ENCODE data around the gene CDKAL1. TPM values are rescaled to one million over a fixed set of nuclear protein-coding genes. Genes with fewer than 3 reads are reported as not detected.
"Not testable (repeated sequence)": the region's sequence is repeated elsewhere in the genome, so short reads cannot be mapped to it uniquely, and the experiment has no call there.

The CDKAL1 gene
- total and polyA plus RNA-seq, 2 donors, result 5.8 to 44.1 TPM

DNA sequence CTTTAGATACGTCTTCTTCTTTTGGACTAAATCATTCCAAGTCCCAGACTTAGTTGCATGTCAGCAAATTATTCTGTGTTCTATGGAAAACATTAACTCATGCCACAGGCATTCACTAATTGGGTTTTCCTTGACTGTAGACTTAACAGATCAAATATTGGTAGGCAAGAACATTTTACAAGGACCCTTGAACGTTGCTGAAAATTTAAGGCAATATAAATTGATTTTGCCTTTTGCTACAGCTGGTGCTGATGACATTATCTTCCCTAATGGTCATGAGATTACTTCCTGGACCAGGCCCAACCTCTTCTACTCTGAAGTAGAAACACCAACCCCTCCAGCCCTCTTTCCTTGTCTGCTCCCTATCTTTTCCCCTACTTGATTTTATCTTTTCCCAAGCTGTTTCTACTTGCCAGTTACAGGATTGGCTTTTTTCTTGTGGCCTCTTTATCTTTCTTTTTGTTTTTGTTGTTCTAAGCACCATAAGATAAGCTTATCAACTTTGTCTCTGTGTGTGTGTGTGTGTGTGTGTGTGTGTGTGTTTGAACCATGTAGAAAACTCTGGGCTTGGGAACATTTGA lies 545.3 kb downstream of the CDKAL1 start:
- H3K4me3 ChIP-seq (ENCODE audit: low read depth, low read length), result no peak overlapping the region
- 43% methylated on average over 2 of the region's 2 CpGs for WGBS
- no peak overlapping the region for H3K27ac ChIP-seq (ENCODE audit: low read depth)
- H3K4me1 ChIP-seq (ENCODE audit: insufficient read depth), result no peaks in the 10 kb centered on the region
- no peak for DNase-seq (ENCODE audit: extremely low spot score)
- no peaks in the 10 kb centered on the region for H3K36me3 ChIP-seq (ENCODE audit: insufficient read depth)

DNA sequence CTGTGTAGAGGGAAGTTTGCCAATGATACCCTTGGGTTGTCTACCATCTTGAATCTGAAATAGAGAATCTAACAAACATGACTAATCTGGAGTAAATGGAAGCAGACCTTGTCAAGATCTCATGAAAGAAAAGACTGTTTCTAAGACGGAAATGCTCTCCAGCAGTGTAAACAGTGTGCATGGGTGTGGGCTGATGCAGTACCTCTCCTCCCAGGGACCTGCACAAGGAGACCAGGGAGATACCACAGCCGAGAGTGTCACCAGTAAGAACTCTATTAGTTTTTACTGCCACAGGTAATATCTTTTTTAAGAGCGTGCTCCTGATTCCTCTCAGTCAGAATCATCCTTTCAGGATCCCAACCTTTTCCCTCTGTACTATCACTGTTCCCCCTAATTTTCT lies 546.0 kb downstream of the CDKAL1 start:
- Histone ChIP-seq H3K4me1 (ENCODE audit: insufficient read depth) (no peaks in the 10 kb centered on the region), H3K27ac (ENCODE audit: low read depth) (no peak overlapping the region), H3K36me3 (ENCODE audit: insufficient read depth) (no peaks in the 10 kb centered on the region), H3K4me3 (ENCODE audit: low read depth, low read length) (no peak overlapping the region)
- DNase-seq (ENCODE audit: extremely low spot score), result no peak
- WGBS, result 90% methylated on average over 3 of the region's 3 CpGs

DNA sequence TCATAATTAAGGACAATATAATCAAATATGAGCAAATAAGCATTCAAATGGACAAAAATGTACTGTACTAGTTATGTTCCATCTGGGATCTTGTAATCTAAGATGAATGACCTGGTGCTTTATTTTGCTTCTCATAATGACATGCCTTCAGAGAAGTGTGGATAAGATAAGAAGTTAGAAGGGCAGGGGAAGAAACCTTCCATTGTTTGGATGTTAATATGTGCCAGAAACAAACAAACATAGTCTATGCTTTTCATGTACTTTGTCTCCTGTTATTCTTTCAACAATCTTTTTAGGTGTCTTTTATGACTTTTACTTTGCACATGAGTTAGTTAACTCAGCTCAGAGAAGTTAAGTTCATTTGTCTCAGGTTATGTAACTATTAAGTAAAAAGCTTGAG lies 547.8 kb downstream of the CDKAL1 start:
- Histone ChIP-seq H3K4me3 (ENCODE audit: low read depth, low read length) (no peak overlapping the region), H3K4me1 (ENCODE audit: insufficient read depth) (no peaks in the 10 kb centered on the region)
- no peak for DNase-seq (ENCODE audit: extremely low spot score)

DNA sequence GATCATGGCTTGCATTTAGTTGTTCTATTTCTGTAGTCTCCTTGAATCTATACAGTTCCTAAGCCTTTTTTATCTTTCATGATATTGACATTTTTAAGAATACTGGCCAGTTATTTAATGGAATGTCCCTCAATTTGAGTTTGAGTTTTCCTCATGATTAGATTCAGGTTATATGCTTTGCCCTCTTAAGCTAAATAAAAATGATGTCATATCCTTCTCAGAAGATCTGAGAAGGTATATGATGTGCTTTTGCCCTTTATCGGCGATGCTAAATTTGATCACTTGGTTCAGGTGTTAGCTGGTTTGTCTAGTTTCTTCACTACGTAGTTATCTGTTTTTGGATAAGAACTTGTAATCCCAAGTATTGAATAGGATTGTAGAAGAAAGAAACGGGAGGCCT lies 549.5 kb downstream of the CDKAL1 start:
- H3K4me3 ChIP-seq (ENCODE audit: low read depth, low read length), result no peak overlapping the region
- WGBS, result 97% methylated on average over 4 of the region's 4 CpGs
- H3K4me1 ChIP-seq (ENCODE audit: insufficient read depth), result no peaks in the 10 kb centered on the region

More for the DNA sequence above, 547.8 kb downstream of the CDKAL1 start:
- no peaks in the 10 kb centered on the region for H3K36me3 ChIP-seq (ENCODE audit: insufficient read depth)
- no peak overlapping the region for H3K27ac ChIP-seq (ENCODE audit: low read depth)

DNA sequence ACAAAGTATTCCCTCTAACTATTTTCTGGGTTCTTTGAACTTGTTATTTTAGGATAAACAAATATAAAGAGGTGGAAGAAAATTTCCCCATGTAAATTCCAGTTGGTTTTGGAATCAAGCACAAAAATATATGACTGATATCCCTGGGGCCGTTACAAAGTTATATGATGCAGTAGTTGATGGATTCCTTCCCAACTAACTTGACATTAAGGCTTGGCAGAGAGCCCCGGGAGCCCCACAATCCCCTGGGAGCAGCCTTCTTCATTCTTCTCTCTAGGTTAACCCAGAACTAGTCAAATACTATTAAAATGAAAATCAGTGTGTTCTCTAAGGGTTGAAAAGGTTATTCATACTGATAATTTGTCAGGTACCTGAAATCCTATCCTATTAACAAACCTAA lies 550.4 kb downstream of the CDKAL1 start:
- Histone ChIP-seq H3K4me3 (ENCODE audit: low read depth, low read length) (no peak overlapping the region), H3K27ac (ENCODE audit: low read depth) (no peak overlapping the region), H3K36me3 (ENCODE audit: insufficient read depth) (no peaks in the 10 kb centered on the region), H3K4me1 (ENCODE audit: insufficient read depth) (no peaks in the 10 kb centered on the region)
- WGBS, result 41% methylated on average over 2 of the region's 2 CpGs
- no peak for DNase-seq (ENCODE audit: extremely low spot score)

More for the DNA sequence above, 549.5 kb downstream of the CDKAL1 start:
- DNase-seq (ENCODE audit: extremely low spot score), result no peak
- Histone ChIP-seq H3K36me3 (ENCODE audit: insufficient read depth) (no peaks in the 10 kb centered on the region), H3K27ac (ENCODE audit: low read depth) (no peak overlapping the region)

DNA sequence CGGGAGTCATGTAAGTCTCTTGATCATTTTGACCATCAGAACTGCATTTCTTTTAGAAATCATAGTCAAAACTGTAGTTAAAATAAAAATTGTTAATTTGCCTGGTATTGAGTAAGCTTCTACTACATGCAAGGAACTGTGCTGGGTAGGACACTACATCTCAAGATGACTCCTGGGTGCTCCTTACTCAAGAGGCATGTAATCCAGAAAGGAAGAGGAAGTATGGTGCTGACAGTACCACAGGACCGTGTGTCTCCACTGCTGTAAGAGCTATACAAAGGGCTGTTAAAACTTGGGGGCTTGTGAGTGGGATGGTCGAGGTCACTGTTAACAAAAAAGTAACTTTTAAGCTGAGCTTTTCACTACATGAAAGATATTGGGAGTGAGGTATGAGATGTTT lies 551.0 kb downstream of the CDKAL1 start:
- no peaks in the 10 kb centered on the region for H3K4me1 ChIP-seq (ENCODE audit: insufficient read depth)
- WGBS, result 95% methylated on average over 3 of the region's 3 CpGs
- H3K27ac ChIP-seq (ENCODE audit: low read depth), result no peak overlapping the region
- no peaks in the 10 kb centered on the region for H3K36me3 ChIP-seq (ENCODE audit: insufficient read depth)
- no peak overlapping the region for H3K4me3 ChIP-seq (ENCODE audit: low read depth, low read length)
- no peak for DNase-seq (ENCODE audit: extremely low spot score)

DNA sequence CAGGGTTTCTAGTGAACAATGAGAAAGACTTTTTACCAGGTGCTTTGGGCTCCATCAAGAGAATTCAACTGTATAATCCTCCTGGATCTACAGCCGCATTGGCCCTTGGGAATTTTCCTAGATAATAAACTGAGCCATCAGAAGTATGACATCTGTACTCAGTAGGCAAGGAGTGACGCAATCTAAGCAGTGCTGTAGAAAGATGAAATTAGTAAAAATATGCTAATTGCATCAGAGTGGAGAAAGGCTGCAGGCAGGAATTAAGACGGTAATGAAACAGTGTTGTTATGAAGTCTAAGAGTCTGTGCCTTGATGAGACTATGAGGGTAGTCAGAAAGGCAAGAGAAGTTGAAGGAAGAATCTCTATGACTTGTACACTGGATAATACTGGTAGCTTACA lies 551.4 kb downstream of the CDKAL1 start:
- H3K27ac ChIP-seq (ENCODE audit: low read depth), result no peak overlapping the region
- no peak for DNase-seq (ENCODE audit: extremely low spot score)
- no peaks in the 10 kb centered on the region for H3K4me1 ChIP-seq (ENCODE audit: insufficient read depth)
- no peaks in the 10 kb centered on the region for H3K36me3 ChIP-seq (ENCODE audit: insufficient read depth)
- H3K4me3 ChIP-seq (ENCODE audit: low read depth, low read length), result no peak overlapping the region
- 97% methylated on average over 3 of the region's 3 CpGs for WGBS

DNA sequence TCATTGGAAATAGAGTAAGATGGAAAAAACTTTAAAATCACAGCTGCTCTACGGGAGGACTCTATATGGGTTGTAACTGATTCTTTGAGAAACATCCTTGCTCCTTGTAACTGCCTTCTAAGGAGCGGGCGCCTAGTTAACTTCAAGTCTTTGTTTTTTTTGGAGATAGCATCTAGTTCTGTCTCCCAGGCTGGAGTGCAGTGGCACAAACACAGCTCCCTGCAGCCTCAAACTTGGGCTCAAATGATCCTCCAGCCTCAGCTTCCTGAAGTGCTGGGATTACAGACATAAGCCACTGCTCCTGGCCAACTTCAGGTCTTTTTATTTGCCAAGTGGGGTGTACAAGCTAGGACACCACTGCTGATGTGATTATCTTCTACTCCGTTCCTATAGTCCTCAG lies 552.9 kb downstream of the CDKAL1 start:
- no peak overlapping the region for H3K27ac ChIP-seq (ENCODE audit: low read depth)
- DNase-seq (ENCODE audit: extremely low spot score), result no peak
- 91% methylated on average over 4 of the region's 4 CpGs for WGBS

DNA sequence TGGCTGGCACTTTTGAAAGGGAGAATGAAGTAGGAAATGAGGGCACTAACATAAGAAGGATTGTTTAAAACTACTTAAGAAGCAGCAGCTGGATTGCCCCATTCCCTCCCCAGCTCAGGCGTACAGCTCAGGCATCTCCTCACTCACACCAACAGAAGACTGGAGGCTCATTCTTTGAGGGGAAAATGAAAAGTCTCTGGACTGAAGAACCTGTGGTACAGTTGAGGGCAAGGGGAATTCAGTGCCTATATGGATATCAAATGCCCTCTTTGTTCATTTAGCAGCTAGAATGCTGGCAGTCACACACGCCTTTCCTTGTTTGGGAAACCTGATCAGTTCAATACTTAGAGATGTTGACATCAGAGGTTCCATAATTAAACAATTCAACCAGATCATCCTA lies 557.2 kb downstream of the CDKAL1 start:
- no peaks in the 10 kb centered on the region for H3K36me3 ChIP-seq (ENCODE audit: insufficient read depth)
- DNase-seq (ENCODE audit: extremely low spot score), result no peak

More for the DNA sequence above, 552.9 kb downstream of the CDKAL1 start:
- Histone ChIP-seq H3K4me3 (ENCODE audit: low read depth, low read length) (no peak overlapping the region), H3K36me3 (ENCODE audit: insufficient read depth) (no peaks in the 10 kb centered on the region), H3K4me1 (ENCODE audit: insufficient read depth) (no peaks in the 10 kb centered on the region)

DNA sequence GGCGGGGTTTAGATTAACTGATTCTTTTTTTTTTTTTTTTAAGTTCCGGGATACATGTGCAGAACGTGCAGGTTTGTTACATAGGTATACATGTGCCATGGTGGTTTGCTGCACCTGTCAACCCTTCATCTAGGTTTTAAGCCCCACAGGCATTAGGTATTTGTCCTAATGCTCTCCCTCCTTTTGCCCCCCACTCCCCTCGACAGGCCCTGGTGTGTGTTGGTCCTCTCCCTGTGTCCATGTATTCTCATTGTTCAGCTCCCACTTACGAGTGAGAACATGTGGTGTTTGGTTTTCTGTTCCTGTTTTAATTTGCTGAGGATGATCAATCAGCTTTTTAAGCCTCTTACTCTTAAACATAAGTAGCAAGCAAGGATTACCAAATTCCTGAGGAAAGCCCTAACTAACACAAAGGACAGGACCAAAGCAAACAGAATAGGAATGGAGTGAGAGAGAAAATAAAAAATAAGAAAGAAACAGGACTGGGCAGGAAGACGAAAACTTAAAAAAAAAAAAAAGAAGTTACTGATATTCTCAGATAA lies 558.0 kb downstream of the CDKAL1 start:
- not testable (repeated sequence) for H3K27ac ChIP-seq (ENCODE audit: low read depth); DNase-seq (ENCODE audit: extremely low spot score); H3K4me1 ChIP-seq (ENCODE audit: insufficient read depth); H3K4me3 ChIP-seq (ENCODE audit: low read depth, low read length); H3K36me3 ChIP-seq (ENCODE audit: insufficient read depth)
- WGBS, result 94% methylated on average over 6 of the region's 6 CpGs

More for the DNA sequence above, 557.2 kb downstream of the CDKAL1 start:
- H3K27ac ChIP-seq (ENCODE audit: low read depth), result no peak overlapping the region
- no peaks in the 10 kb centered on the region for H3K4me1 ChIP-seq (ENCODE audit: insufficient read depth)
- WGBS, result 87% methylated on average over 2 of the region's 2 CpGs
- H3K4me3 ChIP-seq (ENCODE audit: low read depth, low read length), result no peak overlapping the region

DNA sequence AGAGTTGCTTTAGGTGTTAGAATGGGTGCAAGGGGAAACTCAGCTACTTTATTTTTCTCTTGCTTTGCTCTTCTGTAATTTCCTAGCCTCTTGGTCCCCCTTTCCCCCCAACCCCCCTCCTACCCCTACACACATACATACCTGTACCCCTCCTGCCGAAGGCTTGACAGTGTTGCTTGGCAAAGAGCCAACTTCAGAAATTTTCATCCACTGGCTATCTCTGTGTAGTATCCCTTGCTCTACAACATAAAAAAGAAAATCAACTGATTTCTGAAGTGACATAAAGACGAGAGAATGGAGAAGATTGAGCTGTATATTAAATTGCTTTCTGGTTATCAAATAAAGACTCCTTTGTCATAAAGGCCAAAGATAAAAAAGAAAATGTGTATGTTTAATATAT lies 561.2 kb downstream of the CDKAL1 start:
- Histone ChIP-seq H3K36me3 (ENCODE audit: insufficient read depth) (no peaks in the 10 kb centered on the region), H3K4me1 (ENCODE audit: insufficient read depth) (no peaks in the 10 kb centered on the region), H3K27ac (ENCODE audit: low read depth) (no peak overlapping the region), H3K4me3 (ENCODE audit: low read depth, low read length) (no peak overlapping the region)
- DNase-seq (ENCODE audit: extremely low spot score), result no peak
- WGBS, result 71% methylated on average over 2 of the region's 2 CpGs

DNA sequence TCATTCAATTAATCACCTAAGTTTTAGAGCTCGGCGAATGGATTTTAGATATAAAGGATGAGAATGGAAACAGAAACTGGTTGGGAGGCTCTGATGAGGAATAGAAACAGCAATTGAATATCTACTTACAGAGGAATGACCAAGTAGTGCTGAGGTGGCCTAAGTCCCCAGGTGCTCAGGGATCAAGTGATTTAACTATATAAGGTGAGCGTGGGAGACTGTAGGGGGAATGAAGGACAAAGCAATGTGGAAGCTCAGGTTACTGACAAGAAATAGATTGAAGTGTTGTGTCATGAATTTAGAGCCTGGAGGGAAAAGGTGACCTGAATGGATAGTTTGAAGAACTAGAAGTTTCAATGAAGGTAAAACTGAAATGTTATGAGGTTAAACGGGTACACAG lies 563.9 kb downstream of the CDKAL1 start:
- DNase-seq (ENCODE audit: extremely low spot score), result no peak
- H3K27ac ChIP-seq (ENCODE audit: low read depth), result no peak overlapping the region
- H3K4me1 ChIP-seq (ENCODE audit: insufficient read depth), result no peaks in the 10 kb centered on the region
- no peaks in the 10 kb centered on the region for H3K36me3 ChIP-seq (ENCODE audit: insufficient read depth)
- H3K4me3 ChIP-seq (ENCODE audit: low read depth, low read length), result no peak overlapping the region
- WGBS, result 97% methylated on average over 4 of the region's 4 CpGs

DNA sequence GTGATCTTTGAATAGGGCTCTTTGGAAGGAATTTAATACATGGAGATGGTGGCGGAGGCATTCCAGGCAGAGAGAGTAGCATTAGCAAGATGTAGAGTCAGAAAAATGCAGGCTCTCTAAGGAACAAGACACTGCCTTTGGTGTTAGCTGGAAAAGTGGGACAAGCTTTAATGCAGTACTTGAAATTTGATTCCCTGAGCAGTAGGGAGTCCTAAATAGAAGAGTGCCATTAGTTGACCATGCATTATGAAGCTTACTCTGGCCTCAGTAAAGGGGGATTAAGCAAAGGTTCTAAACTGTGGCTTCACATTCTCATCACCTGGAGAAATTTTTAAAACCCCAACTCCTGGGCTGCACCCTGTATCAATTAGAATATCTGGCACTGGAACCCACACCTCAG lies 564.5 kb downstream of the CDKAL1 start:
- DNase-seq (ENCODE audit: extremely low spot score), result no peak
- no peaks in the 10 kb centered on the region for H3K36me3 ChIP-seq (ENCODE audit: insufficient read depth)
- no peak overlapping the region for H3K27ac ChIP-seq (ENCODE audit: low read depth)
- WGBS, result 98% methylated on average over 1 of the region's 1 CpG
- H3K4me1 ChIP-seq (ENCODE audit: insufficient read depth), result no peaks in the 10 kb centered on the region
- no peak overlapping the region for H3K4me3 ChIP-seq (ENCODE audit: low read depth, low read length)

DNA sequence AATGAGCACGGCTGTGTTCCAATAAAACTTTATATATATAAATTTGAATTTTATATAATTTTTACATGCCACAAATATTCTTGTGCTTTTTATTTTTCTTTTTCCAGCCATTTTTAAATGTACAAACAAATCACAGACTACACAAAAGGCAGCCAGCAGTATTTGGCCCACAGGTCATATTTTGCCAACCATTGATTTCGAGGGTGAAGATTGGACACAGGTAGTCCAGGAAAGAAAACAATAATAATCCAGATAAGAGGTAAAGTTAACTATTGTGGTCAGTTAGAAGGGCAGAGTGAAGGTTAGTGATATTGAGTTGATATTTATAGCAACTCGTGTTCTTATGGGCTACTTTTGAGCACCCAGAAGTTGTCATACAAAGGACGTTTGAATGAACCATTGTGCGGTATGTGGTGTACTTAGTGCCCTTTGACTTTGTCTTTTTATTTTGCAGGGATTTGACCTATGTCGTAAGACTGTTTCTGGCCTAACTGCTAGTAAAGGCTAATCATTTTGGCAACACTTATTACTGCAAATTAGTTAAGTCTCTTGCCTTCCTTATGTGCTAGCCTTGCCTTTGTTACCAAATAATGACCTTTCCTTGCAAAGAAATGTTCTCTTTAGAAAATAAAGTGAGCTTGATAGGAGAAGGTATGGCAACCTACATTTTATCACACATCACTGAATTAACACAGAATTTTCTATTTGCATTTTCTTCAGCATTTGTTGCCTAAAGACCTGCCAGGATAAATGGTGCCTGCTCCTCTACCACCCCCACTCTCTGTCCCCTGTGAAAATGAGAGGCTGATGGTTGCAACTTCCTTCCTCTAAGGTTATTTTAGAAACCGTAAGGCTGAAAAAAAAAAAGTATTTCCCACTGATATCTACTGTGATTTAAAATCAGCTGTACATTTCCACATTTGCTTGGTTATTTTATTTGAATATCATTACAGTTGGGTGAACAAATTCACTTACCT lies 565.4 kb downstream of the CDKAL1 start:
- DNase-seq (ENCODE audit: extremely low spot score), result no peak
- Histone ChIP-seq H3K4me3 (ENCODE audit: low read depth, low read length) (no peak overlapping the region), H3K4me1 (ENCODE audit: insufficient read depth) (no peaks in the 10 kb centered on the region), H3K36me3 (ENCODE audit: insufficient read depth) (no peaks in the 10 kb centered on the region), H3K27ac (ENCODE audit: low read depth) (no peak overlapping the region)
- 92% methylated on average over 7 of the region's 7 CpGs for WGBS
